GM19455 (cell line): Measurements from ENCODE around the gene AMPD3.
A peak's percentile ranks its signal among the peaks of the same experiment; 100 is the strongest.

ENCODE experiments used
- ATAC-seq: cut with Tn5 transposase; IDR thresholded peaks from one replicate; pipeline ENCODE4 v1.9.1; 2021; ENCODE audit not compliant: unreplicated experiment

AMPD3 gene

DNA sequence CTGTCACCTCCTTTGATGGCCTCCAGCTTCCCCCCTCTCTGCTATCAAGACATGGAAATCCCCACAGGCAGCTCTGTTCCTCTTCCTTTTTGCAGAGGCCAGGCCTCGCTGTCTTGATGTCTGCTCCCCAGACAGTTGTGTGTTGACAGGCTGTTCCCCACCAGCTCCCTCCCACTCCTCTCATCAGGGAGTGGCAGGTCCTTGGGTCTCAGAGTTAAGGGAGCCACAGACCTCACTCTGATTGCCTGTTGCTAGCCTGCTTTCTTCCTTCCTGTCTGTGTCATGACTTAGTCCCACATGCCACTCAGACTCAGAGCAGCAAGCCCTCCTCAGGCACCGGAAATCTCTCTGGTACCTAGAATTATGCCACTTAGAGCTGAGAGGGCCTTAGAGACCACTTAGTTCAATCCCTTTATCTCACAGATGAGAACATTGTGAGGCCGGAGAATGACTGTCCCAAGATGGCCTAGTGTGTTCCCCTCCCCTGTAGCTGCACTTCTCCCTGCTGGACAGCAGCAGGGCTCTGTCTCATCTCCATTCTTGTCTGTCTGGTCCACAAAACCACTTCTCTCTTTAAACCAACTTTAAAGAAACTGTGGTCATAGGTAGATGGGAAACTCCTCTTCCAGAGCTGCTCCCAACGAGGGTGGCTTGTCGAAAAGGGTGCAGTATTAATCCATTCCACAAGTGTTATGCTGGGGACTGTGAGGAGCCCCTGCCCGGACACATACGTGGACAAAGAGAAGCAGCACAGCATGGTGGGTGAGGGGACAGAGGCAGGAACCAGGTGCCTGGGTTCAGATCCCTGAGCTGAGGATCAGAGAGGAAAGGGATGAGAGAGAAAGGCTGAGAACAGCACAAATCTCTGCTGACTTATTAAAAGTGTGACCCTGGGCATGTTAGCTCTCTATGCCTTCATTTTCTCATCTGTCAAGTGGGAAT is 4.2 kb downstream of the AMPD3 start:
- ATAC-seq: peak; percentile 45

GRCh38 chr11:10460611-10461275 is 5.7 kb downstream of the AMPD3 start:
- ATAC-seq: no peak

- no peak for ATAC-seq
Observed at GRCh38 chr11:10461276-10461790, 6.3 kb downstream of the AMPD3 start.

DNA sequence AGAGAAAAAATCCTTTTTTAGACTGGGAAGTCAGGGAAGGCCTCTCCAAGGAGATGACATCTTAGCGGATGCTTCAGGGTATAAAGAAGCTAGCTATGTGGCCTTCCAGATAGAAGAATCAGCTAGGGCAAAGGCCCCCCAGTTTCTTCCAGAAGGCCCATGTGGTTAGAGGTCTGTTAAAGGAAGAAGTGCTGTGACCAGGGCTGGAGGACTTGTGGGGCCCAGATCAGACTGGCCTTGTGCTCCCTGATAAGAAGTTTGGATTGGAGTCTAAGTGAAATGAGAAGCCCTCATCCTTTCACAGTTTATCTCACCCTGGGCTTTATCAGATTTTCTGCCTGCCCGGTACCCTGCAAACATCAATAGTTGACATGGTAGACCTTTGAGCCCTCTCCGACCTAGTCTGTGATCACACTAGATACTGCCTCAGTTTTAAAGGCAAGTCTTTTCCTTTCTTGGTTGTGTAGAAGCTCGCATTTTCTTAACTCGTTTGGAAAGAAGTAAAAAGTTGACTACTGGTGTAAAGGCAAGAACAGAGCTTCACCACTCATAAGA is 7.8 kb downstream of the AMPD3 start:
- ATAC-seq: no peak

GRCh38 chr11:10473371-10473770 is 18.3 kb downstream of the AMPD3 start:
- ATAC-seq: no peak

DNA sequence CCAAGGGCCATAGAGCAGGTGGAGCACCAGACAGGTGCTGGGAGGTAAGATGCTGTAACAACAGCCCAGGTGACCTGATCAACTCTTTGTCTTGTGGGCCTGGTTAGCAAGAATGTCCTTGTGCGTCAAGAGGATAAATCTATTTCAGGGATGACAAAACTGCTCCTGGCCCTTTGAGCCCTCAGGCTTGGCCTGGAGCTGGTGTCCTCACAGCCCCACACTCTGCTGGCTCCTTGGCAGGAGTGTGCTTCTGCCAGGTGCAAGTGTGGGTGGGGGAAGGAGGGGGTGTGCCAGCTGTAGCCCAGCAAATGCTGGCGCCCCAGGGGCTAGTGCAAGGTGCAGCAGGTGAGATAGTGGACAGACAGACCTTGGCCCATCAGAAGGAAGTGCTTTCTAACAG is 19.5 kb downstream of the AMPD3 start:
- ATAC-seq: no peak

- no peak for ATAC-seq
Observed at GRCh38 chr11:10476342-10476741, 21.3 kb downstream of the AMPD3 start.

GRCh38 chr11:10476927-10477689 is 22.0 kb downstream of the AMPD3 start:
- ATAC-seq: no peak

DNA sequence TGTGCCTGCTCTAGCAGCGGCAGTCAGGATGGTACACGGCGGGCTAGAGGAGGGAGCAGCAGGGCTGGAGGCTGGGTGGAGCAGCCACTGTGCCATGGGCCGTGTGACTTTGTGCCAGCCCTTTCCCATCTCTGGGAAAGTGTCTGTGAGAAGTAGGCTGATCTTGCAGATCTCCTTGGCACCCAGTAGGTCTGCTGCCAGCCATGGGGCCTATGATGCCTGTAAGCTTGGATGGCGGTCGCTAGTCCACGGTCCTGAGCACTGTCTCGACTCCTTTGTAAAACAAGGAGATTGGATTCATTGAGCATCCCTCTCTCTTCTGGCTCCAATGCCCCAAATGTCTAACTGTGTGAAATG is 22.6 kb downstream of the AMPD3 start:
- no peak for ATAC-seq

GRCh38 chr11:10478066-10478465 is 23.0 kb downstream of the AMPD3 start:
- ATAC-seq: no peak

GRCh38 chr11:10478574-10479550 is 23.8 kb downstream of the AMPD3 start:
- ATAC-seq: no peak

GRCh38 chr11:10480026-10480425 is 25.0 kb downstream of the AMPD3 start:
- no peak for ATAC-seq

- ATAC-seq: no peak
Observed at GRCh38 chr11:10480760-10481159, 25.7 kb downstream of the AMPD3 start.

- ATAC-seq: no peak
Observed at GRCh38 chr11:10481560-10482349, 26.7 kb downstream of the AMPD3 start.

- no peak for ATAC-seq
Observed at GRCh38 chr11:10483174-10483573, 28.1 kb downstream of the AMPD3 start.

DNA sequence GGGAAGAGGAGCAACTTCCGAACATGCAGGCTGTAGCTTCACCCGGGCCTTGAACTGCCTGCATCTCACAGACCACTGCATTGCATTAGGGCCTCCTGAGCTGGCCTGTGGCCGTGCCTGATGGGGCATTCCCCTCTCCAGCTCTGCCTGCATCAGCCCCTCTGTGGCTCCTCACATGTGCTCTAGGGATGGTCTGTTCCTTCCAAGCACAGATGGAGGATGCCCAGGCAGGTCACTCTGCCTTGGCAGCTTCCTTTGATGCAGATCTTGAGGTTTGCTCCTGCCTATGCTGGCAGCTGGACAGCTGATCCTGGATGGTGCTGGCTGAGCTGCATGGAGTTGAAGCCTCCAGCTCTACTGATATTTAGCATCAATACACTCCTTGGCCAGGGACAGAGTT is 28.5 kb downstream of the AMPD3 start:
- ATAC-seq: no peak

GRCh38 chr11:10484461-10485180 is 29.6 kb downstream of the AMPD3 start:
- ATAC-seq: no peak

- ATAC-seq: no peak
Observed at GRCh38 chr11:10485646-10486045, 30.6 kb downstream of the AMPD3 start.
